GM18951 (cell line): Measurements from ENCODE around the gene CHGA.

Experiments used
- POLR2A ChIP-seq: IDR thresholded peaks from 4 replicates; pipeline ENCODE4 v1.6.1; 2011; ENCODE audit warnings: mild to moderate bottlenecking; ENCODE audit not compliant: insufficient read length, insufficient read depth; ENCODE audit errors: extremely low read depth
- in situ Hi-C: fragments of 300-500 bp; cut with MboI; formaldehyde crosslinking; loops from one replicate; pipeline ENCODE4 v1.12.0; 2022; ENCODE audit warnings: low sequenced_read_pairs, mixed read lengths, inconsistent platforms; ENCODE audit not compliant: unreplicated experiment

Gene CHGA

DNA sequence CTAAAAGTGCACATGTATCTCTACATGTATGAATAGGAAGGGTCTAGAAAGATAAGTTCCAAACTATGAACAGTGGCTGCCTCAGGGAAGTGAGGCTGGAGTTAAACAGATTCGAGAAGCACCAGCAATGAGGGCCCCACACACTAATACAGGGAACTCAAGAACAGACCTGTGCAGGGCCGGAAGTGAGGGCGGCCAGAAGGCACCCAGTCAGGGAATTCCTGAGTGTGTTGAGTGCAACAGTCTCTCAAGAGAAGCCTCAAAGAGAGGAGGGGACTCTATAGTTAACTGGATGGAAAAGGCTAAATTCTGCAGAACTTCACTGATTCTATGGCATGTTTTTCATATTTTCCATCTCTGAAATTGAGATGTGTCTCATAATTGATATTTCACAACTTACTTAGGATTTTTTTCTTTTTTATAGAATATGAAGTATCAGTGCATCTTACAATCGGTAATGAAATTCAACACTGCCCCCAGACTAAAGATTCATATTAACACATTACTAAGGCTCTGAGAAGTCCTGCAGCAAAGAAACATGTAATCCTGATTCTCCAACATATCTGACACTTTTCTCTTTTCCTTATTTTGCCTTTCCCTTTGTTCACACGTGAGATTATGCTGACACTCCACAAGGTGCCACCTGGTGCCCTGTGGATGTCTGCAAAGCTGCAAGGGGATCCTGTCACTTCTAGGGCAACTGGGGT is 61.3 kb downstream of the CHGA start:
- in situ Hi-C loops, result no loop called here
- no peak for TF ChIP-seq POLR2A
